HEK293 (cell line): ENCODE measurements around the gene SRCIN1.

Source experiments
- CTCF ChIA-PET: fragments of 350-600 bp; formaldehyde crosslinking; extraction: SDS; loops from one replicate; lab custom pipeline; 2021; ENCODE audit warnings: antibody characterized with exemption; lab: Yijun Ruan, JAX
- POLR2A ChIA-PET: fragments of 300-600 bp; formaldehyde crosslinking; extraction: SDS; loops from one replicate; lab custom pipeline; 2020; ENCODE audit warnings: antibody characterized with exemption, inconsistent platforms; lab: Yijun Ruan, JAX
- H3K27ac ChIP-seq: fragments of 200-500 bp; sonication (Bioruptor generic); 2 replicates; pipeline ENCODE4 v1.5.1; 2014; ENCODE audit warnings: low read depth, low read length, control low read depth, inconsistent platforms; ENCODE audit errors: extremely low read depth
- H3K36me3 ChIP-seq, 2 experiments: fragments of 200-500 bp in 1 of 2; sonication (Bioruptor generic) in 1 of 2; 1 replicate in 1 of 2; 2 replicates in 1 of 2; pipeline ENCODE4 v1.5.1; 2014 to 2017; ENCODE audit warnings: inconsistent platforms in 2 of 2, low read length in 2 of 2; ENCODE audit not compliant: control insufficient read depth in 2 of 2, insufficient read depth in 1 of 2
- H3K4me1 ChIP-seq: fragments of 200-500 bp; sonication (Bioruptor generic); 2 replicates; pipeline ENCODE4 v1.5.1; 2014; ENCODE audit warnings: mild to moderate bottlenecking, low read length, inconsistent platforms; ENCODE audit not compliant: control insufficient read depth, insufficient read depth
- H3K4me3 ChIP-seq: 2 replicates; pipeline ENCODE4 v1.5.1; 2011; ENCODE audit warnings: low read depth, mild to moderate bottlenecking, control low read depth, low read length, moderate library complexity
- H3K9me3 ChIP-seq: fragments of 200-500 bp; sonication (Bioruptor generic); 2 replicates; pipeline ENCODE4 v1.5.1; 2014; ENCODE audit warnings: low read depth, low read length, inconsistent platforms; ENCODE audit not compliant: control insufficient read depth, insufficient read depth
- GLIS1 ChIP-seq: fragments of 450-650 bp; formaldehyde crosslinking; IDR thresholded peaks from 2 replicates; pipeline ENCODE4 v1.5.1; 2016; ENCODE audit warnings: missing biosample characterization, missing genetic modification characterization
- GLIS2 ChIP-seq: fragments of 450-650 bp; formaldehyde crosslinking; IDR thresholded peaks from 2 replicates; pipeline ENCODE4 v1.5.1; 2016; ENCODE audit warnings: missing biosample characterization, missing genetic modification characterization
- HIC1 ChIP-seq: fragments of 450-650 bp; formaldehyde crosslinking; IDR thresholded peaks from 2 replicates; pipeline ENCODE4 v1.5.1; 2016; ENCODE audit warnings: missing biosample characterization, missing genetic modification characterization
- KLF1 ChIP-seq: fragments of 450-650 bp; formaldehyde crosslinking; IDR thresholded peaks from 2 replicates; pipeline ENCODE4 v1.5.1; 2016; ENCODE audit warnings: missing biosample characterization, missing genetic modification characterization
- KLF8 ChIP-seq: fragments of 450-650 bp; formaldehyde crosslinking; IDR thresholded peaks from 2 replicates; pipeline ENCODE4 v1.5.1; 2016; ENCODE audit warnings: missing biosample characterization, missing genetic modification characterization
- PRDM2 ChIP-seq: fragments of 450-650 bp; formaldehyde crosslinking; IDR thresholded peaks from 2 replicates; pipeline ENCODE4 v1.5.1; 2016; ENCODE audit warnings: missing biosample characterization, missing genetic modification characterization, borderline replicate concordance
- SCRT1 ChIP-seq: fragments of 450-650 bp; formaldehyde crosslinking; IDR thresholded peaks from 2 replicates; pipeline ENCODE4 v1.5.1; 2016; ENCODE audit warnings: missing biosample characterization, missing genetic modification characterization, borderline replicate concordance
- SCRT2 ChIP-seq: fragments of 450-650 bp; formaldehyde crosslinking; IDR thresholded peaks from 2 replicates; pipeline ENCODE4 v1.5.1; 2016; ENCODE audit warnings: missing biosample characterization, missing genetic modification characterization
- WT1 ChIP-seq: fragments of 450-650 bp; formaldehyde crosslinking; IDR thresholded peaks from 2 replicates; pipeline ENCODE4 v1.5.1; 2016; ENCODE audit warnings: missing biosample characterization, missing genetic modification characterization
- YY2 ChIP-seq: fragments of 450-650 bp; formaldehyde crosslinking; IDR thresholded peaks from 2 replicates; pipeline ENCODE4 v1.5.1; 2016; ENCODE audit warnings: missing biosample characterization, missing genetic modification characterization
- ZBTB17 ChIP-seq: fragments of 450-650 bp; formaldehyde crosslinking; IDR thresholded peaks from 2 replicates; pipeline ENCODE4 v1.5.1; 2016; ENCODE audit warnings: missing biosample characterization, missing genetic modification characterization
- ZBTB20 ChIP-seq: fragments of 450-650 bp; formaldehyde crosslinking; IDR thresholded peaks from 2 replicates; pipeline ENCODE4 v1.5.1; 2016; ENCODE audit warnings: missing biosample characterization, missing genetic modification characterization
- ZNF132 ChIP-seq: fragments of 450-650 bp; formaldehyde crosslinking; IDR thresholded peaks from 2 replicates; pipeline ENCODE4 v1.5.1; 2017; ENCODE audit warnings: missing biosample characterization, missing genetic modification characterization, borderline replicate concordance
- ZNF24 ChIP-seq: fragments of 450-650 bp; formaldehyde crosslinking; IDR thresholded peaks from 2 replicates; pipeline ENCODE4 v1.5.1; 2016; ENCODE audit warnings: missing biosample characterization, missing genetic modification characterization
- ZNF501 ChIP-seq: fragments of 450-650 bp; formaldehyde crosslinking; IDR thresholded peaks from 2 replicates; pipeline ENCODE4 v1.5.1; 2016; ENCODE audit warnings: missing biosample characterization, missing genetic modification characterization
- ZNF692 ChIP-seq: fragments of 450-650 bp; formaldehyde crosslinking; IDR thresholded peaks from 2 replicates; pipeline ENCODE4 v1.5.1; 2016; ENCODE audit warnings: missing biosample characterization, missing genetic modification characterization
- ZNF785 ChIP-seq: fragments of 450-650 bp; formaldehyde crosslinking; IDR thresholded peaks from 2 replicates; pipeline ENCODE4 v1.5.1; 2016; ENCODE audit warnings: missing biosample characterization, missing genetic modification characterization

SRCIN1 gene

GRCh38 chr17:38606646-38607611 is 1.2 kb upstream of the SRCIN1 start:
- Histone ChIP-seq H3K4me3 (peak overlapping the region; percentile 21), H3K27ac (no peak overlapping the region), H3K36me3 (no peaks in the 10 kb centered on the region), H3K9me3 (no peaks in the 10 kb centered on the region), H3K4me1 (peaks cover 6% of the 10 kb centered on the region)
- TF ChIP-seq SCRT2 (tag by site-specific recombination) (peak; percentile 95), KLF8 (no peak; the same call in 1 of the 2 replicates), GLIS2 (peak; percentile 63; the same call in 1 of the 2 replicates), PRDM2 (tag by site-specific recombination) (no peak), WT1 (peak; percentile 42), ZNF24 (tag by site-specific recombination) (no peak), YY2 (0 out of 2 replicates have a peak, but pooled peaks have one; percentile 5), SCRT1 (tag by site-specific recombination) (peak; percentile 61; the same call in 1 of the 2 replicates), ZBTB17 (tag by site-specific recombination) (0 out of 2 replicates have a peak, but pooled peaks have one; percentile 4), HIC1 (tag by site-specific recombination) (peak; percentile 76), GLIS1 (tag by site-specific recombination) (peak; percentile 86), ZNF132 (tag by site-specific recombination) (no peak), ZNF501 (tag by site-specific recombination) (peak; percentile 1; the same call in 1 of the 2 replicates), ZNF785 (tag by site-specific recombination) (no peak), ZNF692 (no peak), ZBTB20 (tag by site-specific recombination) (peak; percentile 44; the same call in 1 of the 2 replicates), KLF1 (tag by site-specific recombination) (0 out of 2 replicates have a peak, but pooled peaks have one; percentile 1)
- POLR2A ChIA-PET, result interaction anchor here (0.6 to 1.2 kb wide), 2 partner anchors 8 to 23 kb away, joined by 3 to 6 read pairs; no protein-coding TSS in a partner anchor
- CTCF ChIA-PET, result interaction anchor here (0.6 to 19.3 kb wide), 26 partner anchors 10 to 998 kb away, joined by 3 to 188 read pairs (median 3); partner anchors contain the start of gene EPOP
